MM.1S (cell line): ENCODE measurements around the gene FSTL1.
"Not testable (repeated sequence)": the region's sequence is repeated elsewhere in the genome, so short reads cannot be mapped to it uniquely, and the experiment has no call there.

ENCODE experiments used
- CTCF ChIP-seq: fragments of 300-600 bp; sonication (generic); IDR thresholded peaks from 2 replicates; pipeline ENCODE4 v1.5.1; 2016; ENCODE audit warnings: antibody characterized with exemption, low read length, mixed read lengths
- EZH2 ChIP-seq: fragments of 300-600 bp; sonication (generic); optimal IDR thresholded peaks from 2 replicates; pipeline ENCODE3; 2017; ENCODE audit warnings: low read depth, mild to moderate bottlenecking, antibody characterized with exemption, low read length, mixed read lengths
- EZH2phosphoT487 ChIP-seq: fragments of 300-600 bp; sonication (generic); IDR thresholded peaks from 2 replicates; pipeline ENCODE4 v1.6.1; 2018; ENCODE audit warnings: antibody characterized with exemption, low read length

GRCh38 chr3:120377948-120378347 is 72.8 kb downstream of the FSTL1 start:
- TF ChIP-seq CTCF, EZH2phosphoT487, EZH2: not testable (repeated sequence)
